ENCODE results near the gene TOX3.

TOX3 gene

DNA sequence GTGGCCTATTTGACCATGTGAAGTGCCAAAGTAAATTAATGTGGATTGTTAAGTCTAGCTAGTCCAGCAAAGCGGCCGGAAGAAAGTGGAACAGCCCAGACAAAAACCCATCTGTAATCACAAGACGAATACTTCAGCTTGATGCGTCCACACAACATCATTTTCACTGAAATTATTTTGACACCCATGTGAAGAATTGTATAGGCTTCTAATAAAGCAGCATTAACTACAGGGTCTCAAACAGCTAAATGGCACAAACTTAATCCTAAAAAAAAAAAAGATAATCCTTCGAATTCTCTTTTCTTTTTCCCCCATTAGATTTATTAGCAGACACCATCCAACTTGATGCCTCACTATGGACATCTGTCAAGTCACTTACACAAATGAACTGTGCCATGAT, 73.8 kb downstream of the TOX3 start:
- no peak for ATAC-seq
- TF ChIP-seq, protein P1, sequence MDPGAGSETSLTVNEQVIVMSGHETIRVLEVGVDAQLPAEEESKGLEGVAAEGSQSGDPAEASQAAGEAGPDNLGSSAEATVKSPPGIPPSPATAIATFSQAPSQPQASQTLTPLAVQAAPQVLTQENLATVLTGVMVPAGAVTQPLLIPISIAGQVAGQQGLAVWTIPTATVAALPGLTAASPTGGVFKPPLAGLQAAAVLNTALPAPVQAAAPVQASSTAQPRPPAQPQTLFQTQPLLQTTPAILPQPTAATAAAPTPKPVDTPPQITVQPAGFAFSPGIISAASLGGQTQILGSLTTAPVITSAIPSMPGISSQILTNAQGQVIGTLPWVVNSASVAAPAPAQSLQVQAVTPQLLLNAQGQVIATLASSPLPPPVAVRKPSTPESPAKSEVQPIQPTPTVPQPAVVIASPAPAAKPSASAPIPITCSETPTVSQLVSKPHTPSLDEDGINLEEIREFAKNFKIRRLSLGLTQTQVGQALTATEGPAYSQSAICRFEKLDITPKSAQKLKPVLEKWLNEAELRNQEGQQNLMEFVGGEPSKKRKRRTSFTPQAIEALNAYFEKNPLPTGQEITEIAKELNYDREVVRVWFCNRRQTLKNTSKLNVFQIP (CRISPR knock-in tag; IDR thresholded peaks at IDR 0.05; ENCODE audit: borderline replicate concordance, low read depth) = no peak
- TF ChIP-seq OSR1 (CRISPR knock-in tag; IDR thresholded peaks at IDR 0.05) = no peak

DNA sequence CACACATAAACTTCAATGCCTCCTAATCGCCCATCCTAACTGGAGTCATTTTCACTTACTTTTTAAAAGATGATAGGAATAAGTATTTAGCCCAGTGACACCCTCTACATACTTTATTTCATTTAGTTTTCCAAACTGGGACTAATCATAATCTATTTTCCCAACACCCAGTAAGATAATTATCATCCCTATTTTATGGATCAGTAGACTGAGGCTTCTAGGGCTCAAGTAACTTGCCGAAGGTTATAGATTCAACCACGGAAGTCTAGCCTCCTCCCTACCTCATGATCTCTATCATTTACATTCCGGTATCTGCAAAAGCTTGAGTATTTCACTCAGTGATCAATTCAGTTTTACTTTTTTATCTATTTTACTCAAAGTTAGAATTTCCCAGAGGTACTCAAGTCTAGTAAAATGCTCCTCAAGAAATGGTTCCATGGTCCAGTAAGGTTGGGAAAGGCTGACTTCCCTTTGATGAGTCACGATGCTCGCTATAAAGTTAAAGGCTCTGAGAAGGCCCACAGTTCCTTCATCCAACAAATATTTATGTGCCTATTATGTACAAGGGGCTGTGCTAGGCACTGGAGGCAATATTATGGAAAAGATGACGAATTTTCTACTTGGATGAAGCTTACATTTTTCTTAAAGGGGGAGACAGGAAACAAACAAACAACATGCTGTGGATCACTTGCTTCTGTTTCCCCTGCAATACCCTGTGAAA, 75.1 kb downstream of the TOX3 start:
- no peak for TF ChIP-seq ARNTL (CRISPR knock-in tag; IDR thresholded peaks at IDR 0.05; ENCODE audit: borderline replicate concordance, low read depth)
- TF ChIP-seq PPARA (CRISPR knock-in tag; IDR thresholded peaks at IDR 0.05; ENCODE audit: borderline replicate concordance) = no peak
- no peak for TF ChIP-seq ZC3H10 (CRISPR knock-in tag; IDR thresholded peaks at IDR 0.05)
- no peak for TF ChIP-seq ZNF565 (CRISPR knock-in tag; conservative IDR thresholded peaks at IDR 0.05; ENCODE audit: low read depth)
- TF ChIP-seq ZNF8 (CRISPR knock-in tag; IDR thresholded peaks at IDR 0.05) = no peak
- no peak for TF ChIP-seq TCF4 (CRISPR knock-in tag; IDR thresholded peaks at IDR 0.05; ENCODE audit: borderline replicate concordance)
- TF ChIP-seq, protein P2, sequence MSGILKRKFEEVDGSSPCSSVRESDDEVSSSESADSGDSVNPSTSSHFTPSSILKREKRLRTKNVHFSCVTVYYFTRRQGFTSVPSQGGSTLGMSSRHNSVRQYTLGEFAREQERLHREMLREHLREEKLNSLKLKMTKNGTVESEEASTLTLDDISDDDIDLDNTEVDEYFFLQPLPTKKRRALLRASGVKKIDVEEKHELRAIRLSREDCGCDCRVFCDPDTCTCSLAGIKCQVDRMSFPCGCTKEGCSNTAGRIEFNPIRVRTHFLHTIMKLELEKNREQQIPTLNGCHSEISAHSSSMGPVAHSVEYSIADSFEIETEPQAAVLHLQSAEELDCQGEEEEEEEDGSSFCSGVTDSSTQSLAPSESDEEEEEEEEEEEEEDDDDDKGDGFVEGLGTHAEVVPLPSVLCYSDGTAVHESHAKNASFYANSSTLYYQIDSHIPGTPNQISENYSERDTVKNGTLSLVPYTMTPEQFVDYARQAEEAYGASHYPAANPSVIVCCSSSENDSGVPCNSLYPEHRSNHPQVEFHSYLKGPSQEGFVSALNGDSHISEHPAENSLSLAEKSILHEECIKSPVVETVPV (CRISPR knock-in tag; IDR thresholded peaks at IDR 0.05) = no peak
- no peak for TF ChIP-seq RARB (CRISPR knock-in tag; IDR thresholded peaks at IDR 0.05)
- TF ChIP-seq SNAI2 (CRISPR knock-in tag; IDR thresholded peaks at IDR 0.05) = no peak

DNA sequence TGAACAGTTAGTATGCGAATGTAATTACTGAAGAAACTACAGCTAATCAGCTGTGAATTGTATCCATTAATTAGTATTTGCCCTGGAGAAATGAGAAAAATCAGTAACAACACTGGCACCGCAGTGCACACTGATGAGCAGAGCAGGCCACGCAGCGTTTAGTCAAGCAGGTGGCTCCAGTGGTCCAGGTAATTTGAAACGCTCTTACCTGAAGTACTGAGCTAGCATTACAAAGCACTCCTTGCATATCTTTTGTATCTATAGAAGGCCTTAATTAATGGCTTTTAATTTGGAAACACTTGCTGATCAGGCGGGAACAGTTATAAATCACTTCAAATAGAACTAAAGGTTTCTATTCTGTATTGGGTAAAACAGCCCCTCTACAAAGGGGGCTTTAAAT, 76.4 kb downstream of the TOX3 start:
- TF ChIP-seq GLIS3 (CRISPR knock-in tag; IDR thresholded peaks at IDR 0.05) (no peak), ZFP30 (CRISPR knock-in tag; IDR thresholded peaks at IDR 0.05) (no peak), SNAI2 (CRISPR knock-in tag; IDR thresholded peaks at IDR 0.05) (no peak), ISL1 (CRISPR knock-in tag; IDR thresholded peaks at IDR 0.05) (no peak), RARB (CRISPR knock-in tag; IDR thresholded peaks at IDR 0.05) (no peak), ZFP3 (CRISPR knock-in tag; IDR thresholded peaks at IDR 0.05) (no peak), CSDC2 (CRISPR knock-in tag; IDR thresholded peaks at IDR 0.05) (no peak)
- TF ChIP-seq, protein P3, sequence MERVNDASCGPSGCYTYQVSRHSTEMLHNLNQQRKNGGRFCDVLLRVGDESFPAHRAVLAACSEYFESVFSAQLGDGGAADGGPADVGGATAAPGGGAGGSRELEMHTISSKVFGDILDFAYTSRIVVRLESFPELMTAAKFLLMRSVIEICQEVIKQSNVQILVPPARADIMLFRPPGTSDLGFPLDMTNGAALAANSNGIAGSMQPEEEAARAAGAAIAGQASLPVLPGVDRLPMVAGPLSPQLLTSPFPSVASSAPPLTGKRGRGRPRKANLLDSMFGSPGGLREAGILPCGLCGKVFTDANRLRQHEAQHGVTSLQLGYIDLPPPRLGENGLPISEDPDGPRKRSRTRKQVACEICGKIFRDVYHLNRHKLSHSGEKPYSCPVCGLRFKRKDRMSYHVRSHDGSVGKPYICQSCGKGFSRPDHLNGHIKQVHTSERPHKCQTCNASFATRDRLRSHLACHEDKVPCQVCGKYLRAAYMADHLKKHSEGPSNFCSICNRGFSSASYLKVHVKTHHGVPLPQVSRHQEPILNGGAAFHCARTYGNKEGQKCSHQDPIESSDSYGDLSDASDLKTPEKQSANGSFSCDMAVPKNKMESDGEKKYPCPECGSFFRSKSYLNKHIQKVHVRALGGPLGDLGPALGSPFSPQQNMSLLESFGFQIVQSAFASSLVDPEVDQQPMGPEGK (CRISPR knock-in tag; IDR thresholded peaks at IDR 0.05; ENCODE audit: borderline replicate concordance) = no peak
- no peak for ATAC-seq

More for the DNA sequence above, 75.1 kb downstream of the TOX3 start:
- ATAC-seq = no peak

DNA sequence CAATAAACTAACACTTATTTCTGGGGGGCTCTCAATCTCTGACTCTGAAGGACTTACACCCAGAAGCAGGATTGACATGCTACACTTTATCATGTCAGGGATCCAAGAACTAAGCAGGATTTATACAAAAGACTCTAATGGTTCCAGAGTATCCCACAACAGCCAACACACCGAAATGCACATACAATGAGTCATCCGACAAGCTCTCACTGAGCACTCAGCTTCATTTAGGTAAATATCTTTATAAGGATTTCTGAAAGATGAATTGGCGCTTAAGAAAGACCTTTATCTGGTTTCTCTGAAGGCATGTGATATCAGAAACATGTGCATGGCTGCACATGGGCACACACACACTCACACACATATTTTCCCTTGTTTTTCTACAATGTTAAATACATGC, 77.2 kb downstream of the TOX3 start:
- no peak for ATAC-seq
- TF ChIP-seq, protein P4, sequence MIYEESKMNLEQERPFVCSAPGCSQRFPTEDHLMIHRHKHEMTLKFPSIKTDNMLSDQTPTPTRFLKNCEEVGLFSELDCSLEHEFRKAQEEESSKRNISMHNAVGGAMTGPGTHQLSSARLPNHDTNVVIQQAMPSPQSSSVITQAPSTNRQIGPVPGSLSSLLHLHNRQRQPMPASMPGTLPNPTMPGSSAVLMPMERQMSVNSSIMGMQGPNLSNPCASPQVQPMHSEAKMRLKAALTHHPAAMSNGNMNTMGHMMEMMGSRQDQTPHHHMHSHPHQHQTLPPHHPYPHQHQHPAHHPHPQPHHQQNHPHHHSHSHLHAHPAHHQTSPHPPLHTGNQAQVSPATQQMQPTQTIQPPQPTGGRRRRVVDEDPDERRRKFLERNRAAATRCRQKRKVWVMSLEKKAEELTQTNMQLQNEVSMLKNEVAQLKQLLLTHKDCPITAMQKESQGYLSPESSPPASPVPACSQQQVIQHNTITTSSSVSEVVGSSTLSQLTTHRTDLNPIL (CRISPR knock-in tag; IDR thresholded peaks at IDR 0.05; ENCODE audit: low read depth) = no peak
- TF ChIP-seq ZNF8 (CRISPR knock-in tag; IDR thresholded peaks at IDR 0.05) (no peak), OSR1 (CRISPR knock-in tag; IDR thresholded peaks at IDR 0.05) (no peak), ZFP30 (CRISPR knock-in tag; IDR thresholded peaks at IDR 0.05) (no peak), TCF4 (CRISPR knock-in tag; IDR thresholded peaks at IDR 0.05; ENCODE audit: borderline replicate concordance) (no peak), PPARA (CRISPR knock-in tag; IDR thresholded peaks at IDR 0.05; ENCODE audit: borderline replicate concordance) (no peak), RARB (CRISPR knock-in tag; IDR thresholded peaks at IDR 0.05) (no peak), ZFP3 (CRISPR knock-in tag; IDR thresholded peaks at IDR 0.05) (no peak), ISL1 (CRISPR knock-in tag; IDR thresholded peaks at IDR 0.05) (no peak), ESRRG (CRISPR knock-in tag; IDR thresholded peaks at IDR 0.05) (no peak), ARNTL (CRISPR knock-in tag; IDR thresholded peaks at IDR 0.05; ENCODE audit: borderline replicate concordance, low read depth) (no peak), GLIS3 (CRISPR knock-in tag; IDR thresholded peaks at IDR 0.05) (no peak), SNAI2 (CRISPR knock-in tag; IDR thresholded peaks at IDR 0.05) (no peak), TOX (CRISPR knock-in tag; IDR thresholded peaks at IDR 0.05; ENCODE audit: borderline replicate concordance) (no peak), ZNF70 (CRISPR knock-in tag; IDR thresholded peaks at IDR 0.05) (no peak), ZC3H10 (CRISPR knock-in tag; IDR thresholded peaks at IDR 0.05) (no peak)
- TF ChIP-seq, protein P5, sequence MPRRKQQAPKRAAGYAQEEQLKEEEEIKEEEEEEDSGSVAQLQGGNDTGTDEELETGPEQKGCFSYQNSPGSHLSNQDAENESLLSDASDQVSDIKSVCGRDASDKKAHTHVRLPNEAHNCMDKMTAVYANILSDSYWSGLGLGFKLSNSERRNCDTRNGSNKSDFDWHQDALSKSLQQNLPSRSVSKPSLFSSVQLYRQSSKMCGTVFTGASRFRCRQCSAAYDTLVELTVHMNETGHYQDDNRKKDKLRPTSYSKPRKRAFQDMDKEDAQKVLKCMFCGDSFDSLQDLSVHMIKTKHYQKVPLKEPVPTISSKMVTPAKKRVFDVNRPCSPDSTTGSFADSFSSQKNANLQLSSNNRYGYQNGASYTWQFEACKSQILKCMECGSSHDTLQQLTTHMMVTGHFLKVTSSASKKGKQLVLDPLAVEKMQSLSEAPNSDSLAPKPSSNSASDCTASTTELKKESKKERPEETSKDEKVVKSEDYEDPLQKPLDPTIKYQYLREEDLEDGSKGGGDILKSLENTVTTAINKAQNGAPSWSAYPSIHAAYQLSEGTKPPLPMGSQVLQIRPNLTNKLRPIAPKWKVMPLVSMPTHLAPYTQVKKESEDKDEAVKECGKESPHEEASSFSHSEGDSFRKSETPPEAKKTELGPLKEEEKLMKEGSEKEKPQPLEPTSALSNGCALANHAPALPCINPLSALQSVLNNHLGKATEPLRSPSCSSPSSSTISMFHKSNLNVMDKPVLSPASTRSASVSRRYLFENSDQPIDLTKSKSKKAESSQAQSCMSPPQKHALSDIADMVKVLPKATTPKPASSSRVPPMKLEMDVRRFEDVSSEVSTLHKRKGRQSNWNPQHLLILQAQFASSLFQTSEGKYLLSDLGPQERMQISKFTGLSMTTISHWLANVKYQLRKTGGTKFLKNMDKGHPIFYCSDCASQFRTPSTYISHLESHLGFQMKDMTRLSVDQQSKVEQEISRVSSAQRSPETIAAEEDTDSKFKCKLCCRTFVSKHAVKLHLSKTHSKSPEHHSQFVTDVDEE (CRISPR knock-in tag; IDR thresholded peaks at IDR 0.05) = no peak
